ENCODE data around the gene C10orf95. TPM values are rescaled to one million over a fixed set of nuclear protein-coding genes. Genes with fewer than 3 reads are reported as not detected.

Gene C10orf95
- total and polyA plus RNA-seq, 8 donors, result 0.70 to 7.3 (median 1.7) TPM

GRCh38 chr10:102400076-102400475, 51.3 kb downstream of the C10orf95 start:
- intact Hi-C loops (cut with DNase I), result no loop called here
- H3K36me3 ChIP-seq, result peaks cover 0 to 67% of the 10 kb centered on the region in 2 donors

More at GRCh38 chr10:102400076-102400475, 51.3 kb downstream of the C10orf95 start:
- no peaks in the 10 kb centered on the region for H3K27me3 ChIP-seq
- no peaks in the 10 kb centered on the region for H3K9me3 ChIP-seq
- H3K4me1 ChIP-seq, result peaks cover 10 to 46% of the 10 kb centered on the region in 2 donors
- H3K27ac ChIP-seq, result no peak overlapping the region
- no peak for TF ChIP-seq CTCF (IDR thresholded peaks at IDR 0.05)
- ATAC-seq (no peak), DNase-seq (no peak)
- peak overlapping the region in 1 of 2 donors; percentile 44 for H3K4me3 ChIP-seq

Small RNAs within 50 kb of the gene (microRNA-seq; reads per million reads assigned to microRNA genes)
- gene MIR146B, result 14,337 to 16,841 reads per million in 2 donors

Other genes with a start within 250 kb of the C10orf95 start
- under 1 TPM; 0.58 to 0.65 TPM for gene ELOVL3, start 225.2 kb downstream of the C10orf95 start, total RNA-seq
- gene ELOVL3, start 225.2 kb downstream of the C10orf95 start, polyA plus RNA-seq (ENCODE audit: insufficient read length in 6 of 6), result under 1 TPM; 0.12 to 0.92 (median 0.52) TPM
- gene PITX3, start 210.0 kb downstream of the C10orf95 start, total RNA-seq, result under 1 TPM in 1 of 2 donors, not detected in 1; 0.29 TPM
- gene PITX3, start 210.0 kb downstream of the C10orf95 start, polyA plus RNA-seq (ENCODE audit: insufficient read length in 6 of 6), result 1 to 10 TPM in 1 of 6 donors, under 1 TPM in 5; 0.28 to 1.4 (median 0.34) TPM
- 10 to 100 TPM; 48.7 to 53.4 TPM for gene GBF1, start 206.0 kb downstream of the C10orf95 start, total RNA-seq
- gene GBF1, start 206.0 kb downstream of the C10orf95 start, polyA plus RNA-seq (ENCODE audit: insufficient read length in 6 of 6), result 10 to 100 TPM; 44.7 to 57.2 (median 46.2) TPM
- 10 to 100 TPM; 37.0 to 50.2 TPM for gene NFKB2, start 55.8 kb downstream of the C10orf95 start, total RNA-seq
- 10 to 100 TPM; 22.0 to 26.4 (median 24.8) TPM for gene NFKB2, start 55.8 kb downstream of the C10orf95 start, polyA plus RNA-seq (ENCODE audit: insufficient read length in 6 of 6)
- 1 to 10 TPM; 1.4 to 5.4 TPM for gene PSD, start 32.8 kb downstream of the C10orf95 start, total RNA-seq
- gene PSD, start 32.8 kb downstream of the C10orf95 start, polyA plus RNA-seq (ENCODE audit: insufficient read length in 6 of 6), result 10 to 100 TPM in 4 of 6 donors, 1 to 10 TPM in 2; 8.0 to 15.1 (median 11.5) TPM
- 10 to 100 TPM; 17.4 to 18.7 TPM for gene FBXL15, start 30.7 kb downstream of the C10orf95 start, total RNA-seq
- 1 to 10 TPM; 5.7 to 9.7 (median 7.0) TPM for gene FBXL15, start 30.7 kb downstream of the C10orf95 start, polyA plus RNA-seq (ENCODE audit: insufficient read length in 6 of 6)
- gene CUEDC2, start 19.0 kb downstream of the C10orf95 start, total RNA-seq, result 10 to 100 TPM; 47.0 to 48.2 TPM
- gene CUEDC2, start 19.0 kb downstream of the C10orf95 start, polyA plus RNA-seq (ENCODE audit: insufficient read length in 6 of 6), result 10 to 100 TPM; 66.7 to 81.0 (median 75.8) TPM
- gene ACTR1A, start 51.2 kb upstream of the C10orf95 start, total RNA-seq, result 100 to 1,000 TPM; 104 to 122 TPM
- gene ACTR1A, start 51.2 kb upstream of the C10orf95 start, polyA plus RNA-seq (ENCODE audit: insufficient read length in 6 of 6), result 10 to 100 TPM; 78.4 to 92.6 (median 83.6) TPM
- 10 to 100 TPM; 13.4 to 15.2 TPM for gene SUFU, start 52.4 kb upstream of the C10orf95 start, total RNA-seq
- 10 to 100 TPM; 26.9 to 30.7 (median 28.3) TPM for gene SUFU, start 52.4 kb upstream of the C10orf95 start, polyA plus RNA-seq (ENCODE audit: insufficient read length in 6 of 6)
- 100 to 1,000 TPM; 123 to 180 TPM for gene TRIM8, start 192.9 kb upstream of the C10orf95 start, total RNA-seq
- gene TRIM8, start 192.9 kb upstream of the C10orf95 start, polyA plus RNA-seq (ENCODE audit: insufficient read length in 6 of 6), result 100 to 1,000 TPM in 4 of 6 donors, 10 to 100 TPM in 2; 88.9 to 128 (median 102) TPM

Data from left lung (tissue), 10 donors.